HCT116 (cell line): ENCODE measurements around the gene TMEM9. TPM values are rescaled to one million over a fixed set of nuclear protein-coding genes. Genes with fewer than 3 reads are reported as not detected.

Source experiments
- ATAC-seq: fragments of 200-7000 bp; cut with Tn5 transposase; 2 replicates; pipeline ENCODE4 v1.9.1; 2020; ENCODE audit warnings: mild to moderate bottlenecking, moderate library complexity
- BruUV-seq: library from RNA; stranded (reverse); fragments of 400-500 nt; replicated peaks from 2 replicates; lab custom pipeline; 2021; lab: Mats Ljungman, UMichigan
- CTCF ChIA-PET: fragments of 300-600 bp; sonication (Branson Sonifier 250); formaldehyde crosslinking; loops from one replicate; lab custom pipeline; 2021; ENCODE audit warnings: antibody characterized with exemption; lab: Charles Lee
- POLR2A ChIA-PET: fragments of 300-600, 350-600 bp; sonication (Branson Sonifier 250); formaldehyde crosslinking; loops from one replicate; lab custom pipeline; 2021; ENCODE audit warnings: antibody characterized with exemption; lab: Charles Lee
- RAD21 ChIA-PET, 2 experiments: fragments of 300-600 bp; sonication (Branson Sonifier 250); formaldehyde crosslinking; loops; one replicate each; lab custom pipeline; 2023; ENCODE audit warnings: low total read pairs in 2 of 2; ENCODE audit not compliant: uncharacterized antibody in 2 of 2, unreplicated experiment in 2 of 2, low non-redundant PET in 1 of 2; lab: Charles Lee
- DNase-seq: peaks from one replicate; pipeline ENCODE4 v3.0.0-alpha.2; 2010; ENCODE audit warnings: low read depth, low spot score
- H2AFZ ChIP-seq: fragments of 200-600 bp; shearing (Covaris generic), sonication (generic); 2 replicates; pipeline ENCODE4 v1.6.1; 2017; ENCODE audit warnings: low read depth, mixed run types, mixed read lengths, antibody characterized with exemption, low read length; ENCODE audit not compliant: poor library complexity, severe bottlenecking
- H3K27ac ChIP-seq: 2 replicates; pipeline ENCODE4 v1.5.1; 2012; ENCODE audit warnings: low read depth, low read length
- H3K27me3 ChIP-seq: fragments of 200-600 bp; sonication (generic); 2 replicates; pipeline ENCODE4 v1.6.1; 2016; ENCODE audit warnings: mixed run types, low read length, mixed read lengths; ENCODE audit not compliant: insufficient read depth
- H3K36me3 ChIP-seq, 2 experiments: fragments of 200-500 bp in 1 of 2; fragments of 200-600 bp in 1 of 2; sonication (Bioruptor generic) in 1 of 2; sonication (generic) in 1 of 2; 2 replicates each; pipeline versions ENCODE4 v1.5.1 to v1.6.1; 2014 to 2016; ENCODE audit warnings: low read length in 2 of 2, inconsistent platforms in 1 of 2, mixed read lengths in 1 of 2, mixed run types in 1 of 2; ENCODE audit not compliant: insufficient read depth in 2 of 2, control insufficient read depth in 1 of 2
- H3K4me1 ChIP-seq, 2 experiments: fragments of 200-600 bp in 1 of 2; sonication (generic) in 1 of 2; 2 replicates each; pipeline versions ENCODE4 v1.5.1 to v1.6.1; 2012 to 2017; ENCODE audit warnings: low read length in 2 of 2, inconsistent platforms in 1 of 2, mild to moderate bottlenecking in 1 of 2, mixed read lengths in 1 of 2, mixed run types in 1 of 2, moderate library complexity in 1 of 2; ENCODE audit not compliant: insufficient read depth in 2 of 2, control insufficient read depth in 1 of 2
- H3K4me2 ChIP-seq: fragments of 200-600 bp; sonication (generic); 2 replicates; pipeline ENCODE4 v1.6.1; 2017; ENCODE audit warnings: mixed run types, low read length, mixed read lengths
- H3K4me3 ChIP-seq, 2 experiments: fragments of 200-600 bp in 1 of 2; sonication (generic) in 1 of 2; replicated peaks in 1 of 2; 2 replicates each; pipeline ENCODE4 v1.5.1; 2011 to 2016; ENCODE audit warnings: low read length in 2 of 2, control low read depth in 1 of 2, low read depth in 1 of 2, mild to moderate bottlenecking in 1 of 2, mixed read lengths in 1 of 2, mixed run types in 1 of 2
- H3K79me2 ChIP-seq: fragments of 200-600 bp; sonication (generic); 2 replicates; pipeline ENCODE4 v1.6.1; 2017; ENCODE audit warnings: mild to moderate bottlenecking, mixed run types, low read length, moderate library complexity, mixed read lengths; ENCODE audit not compliant: insufficient read depth
- H3K9ac ChIP-seq: fragments of 200-600 bp; sonication (generic); 2 replicates; pipeline ENCODE4 v1.6.1; 2016; ENCODE audit warnings: low read length, mixed read lengths
- H3K9me2 ChIP-seq: fragments of 200-600 bp; sonication (generic), shearing (Covaris generic); 2 replicates; pipeline ENCODE4 v1.6.1; 2017; ENCODE audit warnings: mixed run types, mild to moderate bottlenecking, moderate library complexity; ENCODE audit not compliant: insufficient read depth
- H3K9me3 ChIP-seq, 2 experiments: fragments of 200-500 bp in 1 of 2; fragments of 200-600 bp in 1 of 2; sonication (Bioruptor generic) in 1 of 2; sonication (generic) in 1 of 2; 2 replicates each; pipeline ENCODE4 v1.6.1; 2014 to 2017; ENCODE audit warnings: low read length in 2 of 2, mixed read lengths in 2 of 2, inconsistent platforms in 1 of 2, low read depth in 1 of 2, mild to moderate bottlenecking in 1 of 2, mixed run types in 1 of 2, moderate library complexity in 1 of 2; ENCODE audit not compliant: control insufficient read depth in 1 of 2, insufficient read depth in 1 of 2
- H4K20me1 ChIP-seq: fragments of 200-600 bp; sonication (generic), shearing (Covaris generic); 2 replicates; pipeline ENCODE4 v1.6.1; 2017; ENCODE audit warnings: mixed run types, mild to moderate bottlenecking, moderate library complexity; ENCODE audit not compliant: insufficient read depth
- ELF1 ChIP-seq: IDR thresholded peaks from 2 replicates; pipeline ENCODE4 v1.6.1; 2012; ENCODE audit warnings: low read depth, borderline replicate concordance
- FOSL1 ChIP-seq: IDR thresholded peaks from 2 replicates; pipeline ENCODE4 v1.6.1; 2012; ENCODE audit warnings: low read depth
- RAD21 ChIP-seq: IDR thresholded peaks from 2 replicates; pipeline ENCODE4 v1.6.1; 2012; ENCODE audit warnings: low read depth, mild to moderate bottlenecking
- SIN3A ChIP-seq: IDR thresholded peaks from 2 replicates; pipeline ENCODE4 v1.6.1; 2012; ENCODE audit warnings: low read depth
- SP1 ChIP-seq: IDR thresholded peaks from 2 replicates; pipeline ENCODE4 v1.6.1; 2012; ENCODE audit warnings: low read depth
- YY1 ChIP-seq: IDR thresholded peaks from 2 replicates; pipeline ENCODE4 v1.6.1; 2011; ENCODE audit warnings: low read length, low read depth, moderate library complexity, mild to moderate bottlenecking; ENCODE audit not compliant: insufficient replicate concordance; ENCODE audit errors: extremely low read depth
- intact Hi-C: fragments of 100-400 bp; cut with micrococcal nuclease; formaldehyde crosslinking; loops from 2 replicates; pipeline ENCODE4 v1.10.0; 2022
- total RNA-seq: library from RNA; stranded (reverse); gene quantifications from one replicate; pipeline ENCODE4 v1.2.1, GENCODE V29; 2021; ENCODE audit not compliant: unreplicated experiment
- TF ChIP-seq, protein P1 (sequence below), 3 experiments: fragments of 200-600 bp in 1 of 3; sonication (generic) in 1 of 3; IDR thresholded peaks in 2 of 3; conservative IDR thresholded peaks in 1 of 3; 2 replicates each; pipeline ENCODE4 v1.5.1; 2012 to 2017; ENCODE audit warnings: low read depth in 2 of 3, low read length in 2 of 3, antibody characterized with exemption in 1 of 3, borderline replicate concordance in 1 of 3, control low read depth in 1 of 3, mild to moderate bottlenecking in 1 of 3, mixed read lengths in 1 of 3, mixed run types in 1 of 3, moderate library complexity in 1 of 3; ENCODE audit not compliant: insufficient read depth in 1 of 3

TMEM9 gene
- total RNA-seq, 1 experiment from 2014 or later, result 66.3 TPM

DNA sequence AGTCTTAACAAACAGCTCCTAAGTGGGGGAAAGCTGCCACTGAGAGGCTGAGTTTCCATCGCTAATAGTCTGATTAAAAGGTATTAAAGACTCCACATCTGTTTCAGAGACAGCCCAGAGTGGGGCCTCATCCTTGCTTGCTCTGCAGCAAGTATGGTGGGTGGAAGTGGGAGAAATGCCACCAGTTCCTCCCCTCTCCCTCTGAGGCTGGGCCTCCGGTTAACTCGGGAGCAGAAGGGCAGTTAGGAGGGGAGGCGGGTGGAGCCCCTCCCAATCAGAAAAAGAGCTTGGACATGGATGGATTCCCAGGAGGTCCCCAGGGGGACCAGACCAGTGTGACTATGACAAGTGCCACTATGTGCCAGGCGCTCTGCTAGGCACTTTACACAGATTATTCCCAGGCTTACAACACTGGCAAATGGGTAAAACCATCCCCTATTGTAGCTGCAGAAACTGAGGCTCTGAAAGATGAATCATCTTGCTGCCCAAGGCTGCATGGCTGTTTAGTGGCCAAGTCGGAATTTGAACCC is 15.9 kb downstream of the TMEM9 start:
- no peaks in the 10 kb centered on the region for H3K4me1 ChIP-seq
- no peak overlapping the region for H3K27ac ChIP-seq
- ChIA-PET CTCF (no interaction called here), POLR2A (no interaction called here), RAD21 (no interaction called here)
- no peak overlapping the region for H2AFZ ChIP-seq
- no TSS peak for BruUV-seq
- no peaks in the 10 kb centered on the region for H4K20me1 ChIP-seq
- H3K9ac ChIP-seq, result no peak overlapping the region
- no peaks in the 10 kb centered on the region for H3K9me3 ChIP-seq
- no peaks in the 10 kb centered on the region for H3K79me2 ChIP-seq
- TF ChIP-seq, protein P1, sequence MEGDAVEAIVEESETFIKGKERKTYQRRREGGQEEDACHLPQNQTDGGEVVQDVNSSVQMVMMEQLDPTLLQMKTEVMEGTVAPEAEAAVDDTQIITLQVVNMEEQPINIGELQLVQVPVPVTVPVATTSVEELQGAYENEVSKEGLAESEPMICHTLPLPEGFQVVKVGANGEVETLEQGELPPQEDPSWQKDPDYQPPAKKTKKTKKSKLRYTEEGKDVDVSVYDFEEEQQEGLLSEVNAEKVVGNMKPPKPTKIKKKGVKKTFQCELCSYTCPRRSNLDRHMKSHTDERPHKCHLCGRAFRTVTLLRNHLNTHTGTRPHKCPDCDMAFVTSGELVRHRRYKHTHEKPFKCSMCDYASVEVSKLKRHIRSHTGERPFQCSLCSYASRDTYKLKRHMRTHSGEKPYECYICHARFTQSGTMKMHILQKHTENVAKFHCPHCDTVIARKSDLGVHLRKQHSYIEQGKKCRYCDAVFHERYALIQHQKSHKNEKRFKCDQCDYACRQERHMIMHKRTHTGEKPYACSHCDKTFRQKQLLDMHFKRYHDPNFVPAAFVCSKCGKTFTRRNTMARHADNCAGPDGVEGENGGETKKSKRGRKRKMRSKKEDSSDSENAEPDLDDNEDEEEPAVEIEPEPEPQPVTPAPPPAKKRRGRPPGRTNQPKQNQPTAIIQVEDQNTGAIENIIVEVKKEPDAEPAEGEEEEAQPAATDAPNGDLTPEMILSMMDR (IDR thresholded peaks at IDR 0.05 in 2 of 3, conservative IDR thresholded peaks at IDR 0.05 in 1 of 3; ENCODE audit: borderline replicate concordance in 1 of 3, insufficient read depth in 1 of 3, low read depth in 2 of 3, low read length in 2 of 3), result no peak
- TF ChIP-seq FOSL1, result no peak
- TF ChIP-seq ELF1, result no peak
- no peak for TF ChIP-seq SIN3A
- no peak for TF ChIP-seq YY1
- H3K4me2 ChIP-seq, result no peak overlapping the region
- intact Hi-C loops, result no loop called here
- ATAC-seq (no peak), DNase-seq (no peak)
- H3K36me3 ChIP-seq, result peaks cover 12 to 14% of the 10 kb centered on the region in 2 experiments; a peak in 3 of 4 replicates
- no peaks in the 10 kb centered on the region for H3K9me2 ChIP-seq
- no peak overlapping the region for H3K4me3 ChIP-seq
- no peaks in the 10 kb centered on the region for H3K27me3 ChIP-seq

DNA sequence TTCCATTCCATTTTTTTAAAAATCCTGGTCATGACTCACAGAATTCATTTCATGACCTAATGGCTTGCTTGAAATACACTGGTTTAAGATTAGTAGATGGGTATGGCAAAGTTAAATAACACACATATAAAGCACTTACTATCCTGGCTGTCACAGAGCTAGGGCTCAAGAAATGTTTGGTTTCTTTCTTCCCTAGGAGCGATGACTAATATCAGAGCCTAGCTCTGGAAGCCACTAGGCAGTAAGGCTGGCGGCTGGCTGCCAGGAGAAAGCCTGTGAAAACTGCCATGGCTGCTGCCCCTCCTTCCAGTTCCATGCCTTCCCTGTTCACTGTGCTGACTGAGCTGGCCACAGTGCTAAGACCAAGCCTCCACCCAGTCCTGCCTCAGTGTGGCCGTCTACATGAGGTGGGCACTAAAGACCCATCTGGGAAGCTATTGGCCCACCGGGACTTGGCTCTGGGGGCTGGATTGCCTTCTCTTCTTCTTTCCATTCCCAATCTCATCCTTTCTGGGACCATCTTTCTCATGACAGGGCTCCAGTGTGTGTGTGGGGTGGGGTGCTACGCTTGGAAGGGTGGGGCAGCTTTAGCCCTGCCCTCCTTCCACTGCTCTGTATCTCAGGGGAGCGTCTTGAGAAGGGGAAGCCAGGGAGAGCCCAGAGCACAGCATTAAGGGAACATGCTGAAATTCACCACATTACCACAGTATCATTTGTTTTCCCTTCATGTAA is 16.5 kb downstream of the TMEM9 start:
- no peaks in the 10 kb centered on the region for H3K9me2 ChIP-seq
- BruUV-seq, result no TSS peak
- no peaks in the 10 kb centered on the region for H4K20me1 ChIP-seq
- ChIA-PET CTCF (interaction anchor here (1.0 kb wide), 1 partner anchor 19 kb away, joined by 4 read pairs; no protein-coding TSS in a partner anchor), RAD21 (no interaction called here), POLR2A (no interaction called here)
- no peaks in the 10 kb centered on the region for H3K79me2 ChIP-seq
- H3K27me3 ChIP-seq, result no peaks in the 10 kb centered on the region
- no peak for DNase-seq
- peaks cover 7 to 9% of the 10 kb centered on the region in 2 experiments; a peak in 2 of 4 replicates for H3K36me3 ChIP-seq
- intact Hi-C loops, result no loop called here
- no peaks in the 10 kb centered on the region for H3K9me3 ChIP-seq
- no peak overlapping the region for H3K4me3 ChIP-seq
- no peak overlapping the region for H3K4me2 ChIP-seq
- no peak overlapping the region for H2AFZ ChIP-seq
- TF ChIP-seq RAD21, result no peak
- TF ChIP-seq SIN3A, result no peak
- no peak for TF ChIP-seq SP1
- no peak for TF ChIP-seq ELF1
- H3K9ac ChIP-seq, result no peak overlapping the region
- ATAC-seq, result no peak
- no peaks in the 10 kb centered on the region for H3K4me1 ChIP-seq
- H3K27ac ChIP-seq, result no peak overlapping the region
